ENCODE data around the gene CLCF1. TPM values are rescaled to one million over a fixed set of nuclear protein-coding genes. Genes with fewer than 3 reads are reported as not detected.

Gene CLCF1
- total RNA-seq, 3 donors from 2014 or later (not counting 1 experiment from before 2014, with no cell fraction given), result 9.8 to 13.4 (median 10.3) TPM

DNA sequence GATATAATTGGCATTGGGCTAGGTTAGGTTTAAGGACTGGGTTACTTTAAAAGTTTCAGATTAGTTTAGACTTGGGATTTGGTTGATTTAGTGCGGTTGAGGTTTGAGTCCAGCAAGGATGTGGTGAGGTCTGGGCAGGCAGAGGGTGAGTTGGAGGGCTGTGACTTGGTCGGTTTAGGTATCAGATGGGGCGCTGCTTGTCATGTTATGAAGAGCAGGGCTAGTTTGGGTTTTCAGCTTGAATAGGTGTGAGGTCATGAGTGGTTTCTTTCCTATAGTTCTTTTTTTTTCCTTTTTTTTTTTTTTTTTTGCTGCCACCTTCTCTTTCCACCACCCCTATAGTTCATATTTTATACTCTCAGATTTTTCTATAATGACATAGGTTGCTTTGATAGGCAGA, 4.8 kb downstream of the CLCF1 start:
- Mint-ChIP-seq H3K4me3 (peak overlapping the region; percentile 64), H3K4me1 (peaks cover 66 to 85% of the 10 kb centered on the region in 2 donors), H3K9me3 (no peaks in the 10 kb centered on the region), H3K36me3 (no peaks in the 10 kb centered on the region), H3K27ac (peak overlapping the region; percentile 37 to 70), H3K27me3 (ENCODE audit: low read depth in 2 of 2) (peaks cover 3 to 11% of the 10 kb centered on the region in 2 donors)
- Histone ChIP-seq H3K36me3 (ENCODE audit: control insufficient read depth, insufficient read depth, low read length) (no peaks in the 10 kb centered on the region), H3K27ac (ENCODE audit: low read length) (no peak overlapping the region), H3K4me1 (ENCODE audit: control insufficient read depth, insufficient read depth, low read length) (peaks cover 89% of the 10 kb centered on the region), H3K9me3 (ENCODE audit: control insufficient read depth, insufficient read depth, low read length) (no peaks in the 10 kb centered on the region), H3K27me3 (ENCODE audit: control insufficient read depth, insufficient read depth, low read length) (no peaks in the 10 kb centered on the region), H3K4me3 (ENCODE audit: low read length) (no peak overlapping the region)
- 5% methylated on average over 3 of the region's 3 CpGs for WGBS (ENCODE audit: insufficient coverage)
- peak in 1 of 2 donors; percentile 56 for DNase-seq
- intact Hi-C loops (cut with micrococcal nuclease), result no loop called here
- peak; percentile 37 to 72 (median 45) for ATAC-seq
- TF ChIP-seq, protein P1, sequence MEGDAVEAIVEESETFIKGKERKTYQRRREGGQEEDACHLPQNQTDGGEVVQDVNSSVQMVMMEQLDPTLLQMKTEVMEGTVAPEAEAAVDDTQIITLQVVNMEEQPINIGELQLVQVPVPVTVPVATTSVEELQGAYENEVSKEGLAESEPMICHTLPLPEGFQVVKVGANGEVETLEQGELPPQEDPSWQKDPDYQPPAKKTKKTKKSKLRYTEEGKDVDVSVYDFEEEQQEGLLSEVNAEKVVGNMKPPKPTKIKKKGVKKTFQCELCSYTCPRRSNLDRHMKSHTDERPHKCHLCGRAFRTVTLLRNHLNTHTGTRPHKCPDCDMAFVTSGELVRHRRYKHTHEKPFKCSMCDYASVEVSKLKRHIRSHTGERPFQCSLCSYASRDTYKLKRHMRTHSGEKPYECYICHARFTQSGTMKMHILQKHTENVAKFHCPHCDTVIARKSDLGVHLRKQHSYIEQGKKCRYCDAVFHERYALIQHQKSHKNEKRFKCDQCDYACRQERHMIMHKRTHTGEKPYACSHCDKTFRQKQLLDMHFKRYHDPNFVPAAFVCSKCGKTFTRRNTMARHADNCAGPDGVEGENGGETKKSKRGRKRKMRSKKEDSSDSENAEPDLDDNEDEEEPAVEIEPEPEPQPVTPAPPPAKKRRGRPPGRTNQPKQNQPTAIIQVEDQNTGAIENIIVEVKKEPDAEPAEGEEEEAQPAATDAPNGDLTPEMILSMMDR (IDR thresholded peaks at IDR 0.05), result no peak

DNA sequence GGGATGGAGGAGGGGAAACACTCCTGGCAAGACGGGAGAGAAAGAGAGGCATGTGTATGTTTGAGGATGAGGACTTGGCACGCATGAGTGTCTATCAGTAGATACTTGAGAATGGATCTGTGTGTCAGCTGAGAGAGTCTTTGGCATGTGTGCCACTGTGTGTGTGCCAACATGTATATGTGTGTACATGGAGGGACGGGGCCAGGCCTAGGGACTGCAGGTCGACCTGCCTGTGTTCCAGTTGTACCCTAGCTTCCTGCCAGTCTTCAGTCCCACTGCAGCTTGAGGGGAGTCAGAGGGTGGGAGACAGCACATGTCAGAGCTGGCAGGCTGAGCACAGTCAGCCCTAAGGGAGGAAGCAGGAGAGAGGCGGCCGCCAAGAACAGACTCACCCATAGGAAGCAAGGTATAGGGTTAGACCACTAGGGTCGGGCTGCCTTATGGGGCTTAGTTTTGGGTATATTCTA, 5.6 kb downstream of the CLCF1 start:
- no peaks in the 10 kb centered on the region for H3K27me3 ChIP-seq (ENCODE audit: control insufficient read depth, insufficient read depth, low read length)
- no peak overlapping the region for H3K27ac ChIP-seq (ENCODE audit: low read length)
- intact Hi-C loops (cut with micrococcal nuclease), result no loop called here
- TF ChIP-seq, protein P1 (IDR thresholded peaks at IDR 0.05), result no peak
- Mint-ChIP-seq H3K36me3 (no peaks in the 10 kb centered on the region), H3K27ac (peak overlapping the region in 1 of 2 donors; percentile 70), H3K27me3 (ENCODE audit: low read depth in 2 of 2) (peaks cover 3 to 13% of the 10 kb centered on the region in 2 donors), H3K4me1 (peaks cover 69 to 89% of the 10 kb centered on the region in 2 donors), H3K9me3 (no peaks in the 10 kb centered on the region), H3K4me3 (peak overlapping the region; percentile 64)
- WGBS (ENCODE audit: insufficient coverage), result 63% methylated on average over 7 of the region's 7 CpGs
- H3K9me3 ChIP-seq (ENCODE audit: control insufficient read depth, insufficient read depth, low read length), result no peaks in the 10 kb centered on the region
- no peaks in the 10 kb centered on the region for H3K36me3 ChIP-seq (ENCODE audit: control insufficient read depth, insufficient read depth, low read length)
- ATAC-seq, result no peak
- no peak for DNase-seq
- no peak overlapping the region for H3K4me3 ChIP-seq (ENCODE audit: low read length)
- H3K4me1 ChIP-seq (ENCODE audit: control insufficient read depth, insufficient read depth, low read length), result peaks cover 87% of the 10 kb centered on the region

DNA sequence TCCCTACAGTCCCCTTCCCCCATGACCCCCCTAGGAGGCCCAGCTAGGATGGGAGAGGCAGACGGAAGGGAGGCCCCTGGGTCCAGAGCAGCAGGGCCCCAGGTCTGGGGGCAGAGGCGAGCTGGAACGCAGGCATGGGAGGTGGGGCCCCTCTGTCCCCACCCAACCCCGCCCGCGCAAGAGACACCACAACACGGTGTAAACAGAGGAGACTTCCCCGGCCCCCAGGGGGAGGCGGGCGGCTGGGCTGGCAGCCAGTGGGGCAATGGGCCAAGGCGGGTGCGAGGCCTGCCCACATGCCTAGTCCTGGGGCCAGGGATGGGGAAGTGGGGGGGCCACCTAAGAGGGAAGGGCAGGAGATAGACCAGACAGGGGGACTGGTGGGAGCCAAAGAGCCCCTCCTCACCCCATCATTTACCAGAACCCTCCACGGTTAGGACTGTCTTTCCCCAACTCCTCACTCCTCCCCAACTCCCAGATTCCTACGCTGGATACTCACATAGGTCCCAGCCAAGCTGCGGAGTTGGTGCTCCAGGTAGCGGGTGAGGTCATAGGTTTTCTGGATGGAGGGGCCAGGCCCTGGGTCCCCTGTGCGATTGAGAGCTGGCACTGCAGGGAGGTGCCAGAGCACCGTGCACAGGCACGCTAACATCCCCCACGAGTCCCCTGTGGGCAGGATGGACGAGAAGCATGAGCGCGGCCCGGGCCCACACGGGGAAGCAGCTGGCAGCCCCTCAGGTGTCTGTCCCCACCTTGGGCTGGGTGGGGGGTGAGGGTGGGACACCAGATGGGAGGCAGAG, 6.2 kb downstream of the CLCF1 start:
- Mint-ChIP-seq H3K9me3 (no peaks in the 10 kb centered on the region), H3K27me3 (ENCODE audit: low read depth in 2 of 2) (peaks cover 3 to 19% of the 10 kb centered on the region in 2 donors), H3K36me3 (no peaks in the 10 kb centered on the region), H3K4me1 (peaks cover 72 to 91% of the 10 kb centered on the region in 2 donors), H3K4me3 (no peak overlapping the region), H3K27ac (peak overlapping the region in 1 of 2 donors; percentile 70)
- intact Hi-C loops (cut with micrococcal nuclease), result no loop called here
- peaks cover 85% of the 10 kb centered on the region for H3K4me1 ChIP-seq (ENCODE audit: control insufficient read depth, insufficient read depth, low read length)
- TF ChIP-seq, protein P1 (IDR thresholded peaks at IDR 0.05), result no peak
- DNase-seq (no peak), ATAC-seq (no peak)
- H3K4me3 ChIP-seq (ENCODE audit: low read length), result no peak overlapping the region
- WGBS (ENCODE audit: insufficient coverage), result 67% methylated on average over 24 of the region's 25 CpGs
- no peaks in the 10 kb centered on the region for H3K27me3 ChIP-seq (ENCODE audit: control insufficient read depth, insufficient read depth, low read length)
- no peak overlapping the region for H3K27ac ChIP-seq (ENCODE audit: low read length)
- no peaks in the 10 kb centered on the region for H3K9me3 ChIP-seq (ENCODE audit: control insufficient read depth, insufficient read depth, low read length)
- H3K36me3 ChIP-seq (ENCODE audit: control insufficient read depth, insufficient read depth, low read length), result no peaks in the 10 kb centered on the region

Measured in natural killer cell (primary cell).